HFF-Myc (cell line): Measurements from ENCODE around the gene TTF1.

ENCODE experiments used
- DNase-seq: peaks from one replicate; pipeline ENCODE4 v3.0.0-alpha.2; 2011; ENCODE audit warnings: low read depth; ENCODE audit errors: extremely low read depth
- H3K4me3 ChIP-seq: replicated peaks from 2 replicates; pipeline ENCODE4 v1.5.1; 2011; ENCODE audit warnings: low read depth, mild to moderate bottlenecking, control low read depth, low read length
- CTCF ChIP-seq: IDR thresholded peaks from 2 replicates; pipeline ENCODE4 v1.5.1; 2012; ENCODE audit warnings: mild to moderate bottlenecking, low read depth, low read length, control low read depth; ENCODE audit errors: missing control alignments

The TTF1 gene

GRCh38 chr9:132406554-132407122, at the start of gene TTF1:
Gene TTF1, minus strand, starts transcription at chr9:132406840. Its CDS starts 4,019 bp downstream, at chr9:132402821.
- peak; percentile 78 for DNase-seq
- no peak for TF ChIP-seq CTCF
- H3K4me3 ChIP-seq = peak within 1 kb of the TSS; percentile 73

GRCh38 chr9:132456241-132456640, 49.6 kb upstream of the TTF1 start:
- TF ChIP-seq CTCF = no peak
- no peak for DNase-seq
- no peak overlapping the region for H3K4me3 ChIP-seq

- no peak overlapping the region for H3K4me3 ChIP-seq
- TF ChIP-seq CTCF = no peak
- no peak for DNase-seq
Observed at GRCh38 chr9:132451276-132451675, 44.6 kb upstream of the TTF1 start.

GRCh38 chr9:132447902-132448301, 41.3 kb upstream of the TTF1 start:
- no peak for DNase-seq
- TF ChIP-seq CTCF = no peak
- H3K4me3 ChIP-seq = no peak overlapping the region

GRCh38 chr9:132447346-132447745, 40.7 kb upstream of the TTF1 start:
- H3K4me3 ChIP-seq = no peak overlapping the region
- DNase-seq = no peak
- TF ChIP-seq CTCF = peak; percentile 26

GRCh38 chr9:132446887-132447286, 40.2 kb upstream of the TTF1 start:
- DNase-seq = no peak
- TF ChIP-seq CTCF = no peak
- no peak overlapping the region for H3K4me3 ChIP-seq
